Measurements from ENCODE around the gene RFX5. TPM values are rescaled to one million over a fixed set of nuclear protein-coding genes. Genes with fewer than 3 reads are reported as not detected.

RFX5 gene
- total RNA-seq, 1 donor from 2014 or later: 64.4 TPM

GRCh38 chr1:151309811-151310323 is 37.2 kb downstream of the RFX5 start:
- peak overlapping the region; percentile 72 for H3K27ac Mint-ChIP-seq (ENCODE audit: unreplicated experiment)
- peaks cover 6% of the 10 kb centered on the region for H3K36me3 Mint-ChIP-seq (ENCODE audit: unreplicated experiment)
- H3K4me1 Mint-ChIP-seq (ENCODE audit: low read depth, unreplicated experiment): peaks cover 10% of the 10 kb centered on the region
- no peak for DNase-seq
- H3K27me3 Mint-ChIP-seq (ENCODE audit: unreplicated experiment): peaks cover 1% of the 10 kb centered on the region
- no peaks in the 10 kb centered on the region for H3K9me3 Mint-ChIP-seq (ENCODE audit: unreplicated experiment)
- no peak overlapping the region for H3K4me3 Mint-ChIP-seq (ENCODE audit: unreplicated experiment)
- TF ChIP-seq, protein P1, sequence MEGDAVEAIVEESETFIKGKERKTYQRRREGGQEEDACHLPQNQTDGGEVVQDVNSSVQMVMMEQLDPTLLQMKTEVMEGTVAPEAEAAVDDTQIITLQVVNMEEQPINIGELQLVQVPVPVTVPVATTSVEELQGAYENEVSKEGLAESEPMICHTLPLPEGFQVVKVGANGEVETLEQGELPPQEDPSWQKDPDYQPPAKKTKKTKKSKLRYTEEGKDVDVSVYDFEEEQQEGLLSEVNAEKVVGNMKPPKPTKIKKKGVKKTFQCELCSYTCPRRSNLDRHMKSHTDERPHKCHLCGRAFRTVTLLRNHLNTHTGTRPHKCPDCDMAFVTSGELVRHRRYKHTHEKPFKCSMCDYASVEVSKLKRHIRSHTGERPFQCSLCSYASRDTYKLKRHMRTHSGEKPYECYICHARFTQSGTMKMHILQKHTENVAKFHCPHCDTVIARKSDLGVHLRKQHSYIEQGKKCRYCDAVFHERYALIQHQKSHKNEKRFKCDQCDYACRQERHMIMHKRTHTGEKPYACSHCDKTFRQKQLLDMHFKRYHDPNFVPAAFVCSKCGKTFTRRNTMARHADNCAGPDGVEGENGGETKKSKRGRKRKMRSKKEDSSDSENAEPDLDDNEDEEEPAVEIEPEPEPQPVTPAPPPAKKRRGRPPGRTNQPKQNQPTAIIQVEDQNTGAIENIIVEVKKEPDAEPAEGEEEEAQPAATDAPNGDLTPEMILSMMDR (IDR thresholded peaks at IDR 0.05; ENCODE audit: partially characterized antibody, unreplicated experiment): no peak

- TF ChIP-seq, protein P1 (IDR thresholded peaks at IDR 0.05; ENCODE audit: partially characterized antibody, unreplicated experiment): no peak
- Mint-ChIP-seq H3K4me3 (ENCODE audit: unreplicated experiment) (no peak overlapping the region), H3K27me3 (ENCODE audit: unreplicated experiment) (peaks cover 6% of the 10 kb centered on the region), H3K36me3 (ENCODE audit: unreplicated experiment) (no peaks in the 10 kb centered on the region), H3K9me3 (ENCODE audit: unreplicated experiment) (no peaks in the 10 kb centered on the region), H3K4me1 (ENCODE audit: low read depth, unreplicated experiment) (peaks cover 3% of the 10 kb centered on the region), H3K27ac (ENCODE audit: unreplicated experiment) (peak overlapping the region; percentile 40)
- DNase-seq: no peak
Measured at GRCh38 chr1:151294742-151295462, 52.1 kb downstream of the RFX5 start.

DNA sequence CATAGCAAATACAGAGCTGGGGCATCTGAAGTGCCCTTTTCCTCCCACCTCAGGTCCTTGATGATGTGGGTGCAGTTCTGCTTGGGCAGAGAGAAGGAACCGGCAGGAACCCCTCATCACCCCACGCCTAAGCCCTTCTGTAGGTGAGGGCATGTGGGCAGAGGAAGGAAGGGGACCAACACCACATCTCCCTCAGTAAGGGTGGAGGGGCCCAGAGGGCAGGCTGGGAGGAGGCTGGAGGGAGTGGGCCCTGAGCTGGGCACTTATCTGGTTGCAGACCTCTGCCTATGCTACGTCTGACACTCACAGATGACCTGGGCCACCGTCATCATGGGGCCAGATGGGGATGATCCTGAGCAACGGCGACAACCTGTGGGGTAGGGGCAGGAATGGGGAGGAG is 54.0 kb downstream of the RFX5 start:
- Mint-ChIP-seq H3K4me1 (ENCODE audit: low read depth, unreplicated experiment) (peaks cover 9% of the 10 kb centered on the region), H3K27me3 (ENCODE audit: unreplicated experiment) (peaks cover 11% of the 10 kb centered on the region), H3K36me3 (ENCODE audit: unreplicated experiment) (no peaks in the 10 kb centered on the region), H3K4me3 (ENCODE audit: unreplicated experiment) (no peak overlapping the region), H3K9me3 (ENCODE audit: unreplicated experiment) (no peaks in the 10 kb centered on the region), H3K27ac (ENCODE audit: unreplicated experiment) (peak overlapping the region; percentile 82)
- TF ChIP-seq, protein P1 (IDR thresholded peaks at IDR 0.05; ENCODE audit: partially characterized antibody, unreplicated experiment): no peak
- DNase-seq: no peak

DNA sequence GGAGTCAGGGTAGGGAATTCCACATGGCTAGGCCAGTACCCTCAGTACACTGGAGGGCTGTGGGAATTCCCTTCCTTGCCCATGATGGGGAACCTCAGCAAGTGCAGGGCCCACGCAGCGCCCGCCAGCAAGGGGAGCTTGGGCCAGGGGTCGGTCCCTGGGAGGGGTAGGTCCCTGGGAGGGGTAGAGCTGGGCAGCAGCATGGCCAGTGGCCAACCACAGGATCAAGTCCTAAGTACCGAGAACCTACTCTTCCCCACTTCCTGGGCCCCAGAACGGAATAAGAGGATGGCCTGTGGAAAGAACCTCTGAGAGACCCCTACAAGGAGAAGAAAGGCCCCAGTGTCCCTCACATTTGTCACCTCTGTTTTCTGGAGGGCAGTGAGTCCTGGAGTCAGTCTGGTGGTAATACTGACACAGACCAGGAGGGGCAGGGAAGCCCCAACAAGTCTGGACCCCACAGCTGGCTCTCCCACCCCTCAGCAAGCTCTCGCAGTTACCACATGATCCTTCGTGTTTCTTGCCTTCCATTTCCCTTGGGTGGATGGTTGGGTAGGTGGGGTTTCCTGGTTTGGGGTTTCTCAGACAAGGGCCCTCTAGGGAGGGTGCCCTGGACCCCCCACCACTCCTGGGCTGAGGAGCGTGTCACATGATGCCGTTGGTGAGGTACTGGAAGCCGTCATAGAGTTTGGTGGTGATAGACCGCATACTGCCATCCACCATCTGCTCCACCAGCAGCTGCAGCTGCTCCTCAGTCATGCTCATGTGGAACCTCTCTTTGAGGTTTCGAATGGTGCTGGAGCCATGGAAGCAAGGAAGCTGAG is 54.6 kb downstream of the RFX5 start:
- Mint-ChIP-seq H3K27me3 (ENCODE audit: unreplicated experiment) (peaks cover 10% of the 10 kb centered on the region), H3K4me1 (ENCODE audit: low read depth, unreplicated experiment) (peaks cover 9% of the 10 kb centered on the region), H3K9me3 (ENCODE audit: unreplicated experiment) (no peaks in the 10 kb centered on the region), H3K4me3 (ENCODE audit: unreplicated experiment) (no peak overlapping the region), H3K36me3 (ENCODE audit: unreplicated experiment) (no peaks in the 10 kb centered on the region), H3K27ac (ENCODE audit: unreplicated experiment) (peak overlapping the region; percentile 82)
- TF ChIP-seq, protein P1 (IDR thresholded peaks at IDR 0.05; ENCODE audit: partially characterized antibody, unreplicated experiment): peak; percentile 28
- no peak for DNase-seq

Measured in glutamatergic neuron (in vitro differentiated cells).